Fibroblast of the aortic adventitia (primary cell): ENCODE measurements around the gene PBLD. TPM values are rescaled to one million over a fixed set of nuclear protein-coding genes. Genes with fewer than 3 reads are reported as not detected.

Experiments
- DNase-seq: peaks from one replicate; pipeline ENCODE4 v3.0.0-alpha.2; 2010; ENCODE audit warnings: low read depth
- H3K4me3 ChIP-seq: 2 replicates; pipeline ENCODE4 v1.5.1; 2011; ENCODE audit warnings: low read depth, mild to moderate bottlenecking, control low read depth, low read length, moderate library complexity
- total RNA-seq: library from RNA; depleted of rRNA; stranded (reverse); fragments of >200 nt; gene quantifications from 2 replicates; pipeline ENCODE4 v1.2.3, GENCODE V29; 2012; ENCODE audit warnings: low replicate concordance
- TF ChIP-seq, protein P1 (sequence below): IDR thresholded peaks from 2 replicates; pipeline ENCODE4 v1.5.1; 2011; ENCODE audit warnings: mild to moderate bottlenecking, low read length, control low read depth, inconsistent platforms; ENCODE audit not compliant: insufficient read depth

Gene PBLD
- total RNA-seq, 1 donor, result 6.6 TPM

DNA sequence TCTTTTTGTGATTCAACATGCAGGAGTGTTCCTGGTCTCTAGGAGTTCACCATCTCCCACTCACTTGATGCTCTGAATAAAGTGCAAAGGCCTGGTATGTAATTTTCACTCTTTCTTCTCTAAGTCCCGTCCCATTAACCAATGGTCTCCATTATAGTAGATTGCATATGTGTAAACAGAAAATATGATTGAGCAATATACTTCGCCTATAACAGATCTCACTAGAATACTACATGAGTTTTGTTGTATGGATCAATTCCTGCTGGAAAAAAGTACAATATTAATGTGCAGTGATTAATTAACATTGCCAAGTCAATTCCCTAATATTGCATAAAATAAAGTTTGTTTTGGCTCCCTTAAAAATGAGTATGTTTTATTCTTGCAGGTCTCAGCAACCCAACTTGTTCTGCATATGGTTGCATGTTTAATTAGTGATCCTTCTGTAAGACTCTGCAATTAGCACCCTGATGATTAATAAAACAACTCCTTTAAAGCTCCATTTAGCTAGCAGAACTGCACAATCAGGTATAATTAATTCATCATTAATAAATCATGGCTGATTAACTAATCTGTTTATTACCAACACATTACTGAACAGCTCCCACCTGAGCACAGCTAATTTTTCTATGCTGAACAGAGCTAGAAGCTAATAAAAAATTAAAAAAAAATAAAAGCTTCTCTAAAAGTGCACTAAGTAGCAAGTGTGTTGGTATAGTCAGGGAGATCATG, 63.0 kb downstream of the PBLD start:
- TF ChIP-seq, protein P1, sequence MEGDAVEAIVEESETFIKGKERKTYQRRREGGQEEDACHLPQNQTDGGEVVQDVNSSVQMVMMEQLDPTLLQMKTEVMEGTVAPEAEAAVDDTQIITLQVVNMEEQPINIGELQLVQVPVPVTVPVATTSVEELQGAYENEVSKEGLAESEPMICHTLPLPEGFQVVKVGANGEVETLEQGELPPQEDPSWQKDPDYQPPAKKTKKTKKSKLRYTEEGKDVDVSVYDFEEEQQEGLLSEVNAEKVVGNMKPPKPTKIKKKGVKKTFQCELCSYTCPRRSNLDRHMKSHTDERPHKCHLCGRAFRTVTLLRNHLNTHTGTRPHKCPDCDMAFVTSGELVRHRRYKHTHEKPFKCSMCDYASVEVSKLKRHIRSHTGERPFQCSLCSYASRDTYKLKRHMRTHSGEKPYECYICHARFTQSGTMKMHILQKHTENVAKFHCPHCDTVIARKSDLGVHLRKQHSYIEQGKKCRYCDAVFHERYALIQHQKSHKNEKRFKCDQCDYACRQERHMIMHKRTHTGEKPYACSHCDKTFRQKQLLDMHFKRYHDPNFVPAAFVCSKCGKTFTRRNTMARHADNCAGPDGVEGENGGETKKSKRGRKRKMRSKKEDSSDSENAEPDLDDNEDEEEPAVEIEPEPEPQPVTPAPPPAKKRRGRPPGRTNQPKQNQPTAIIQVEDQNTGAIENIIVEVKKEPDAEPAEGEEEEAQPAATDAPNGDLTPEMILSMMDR, result no peak
- H3K4me3 ChIP-seq, result no peak overlapping the region
- DNase-seq, result no peak

DNA sequence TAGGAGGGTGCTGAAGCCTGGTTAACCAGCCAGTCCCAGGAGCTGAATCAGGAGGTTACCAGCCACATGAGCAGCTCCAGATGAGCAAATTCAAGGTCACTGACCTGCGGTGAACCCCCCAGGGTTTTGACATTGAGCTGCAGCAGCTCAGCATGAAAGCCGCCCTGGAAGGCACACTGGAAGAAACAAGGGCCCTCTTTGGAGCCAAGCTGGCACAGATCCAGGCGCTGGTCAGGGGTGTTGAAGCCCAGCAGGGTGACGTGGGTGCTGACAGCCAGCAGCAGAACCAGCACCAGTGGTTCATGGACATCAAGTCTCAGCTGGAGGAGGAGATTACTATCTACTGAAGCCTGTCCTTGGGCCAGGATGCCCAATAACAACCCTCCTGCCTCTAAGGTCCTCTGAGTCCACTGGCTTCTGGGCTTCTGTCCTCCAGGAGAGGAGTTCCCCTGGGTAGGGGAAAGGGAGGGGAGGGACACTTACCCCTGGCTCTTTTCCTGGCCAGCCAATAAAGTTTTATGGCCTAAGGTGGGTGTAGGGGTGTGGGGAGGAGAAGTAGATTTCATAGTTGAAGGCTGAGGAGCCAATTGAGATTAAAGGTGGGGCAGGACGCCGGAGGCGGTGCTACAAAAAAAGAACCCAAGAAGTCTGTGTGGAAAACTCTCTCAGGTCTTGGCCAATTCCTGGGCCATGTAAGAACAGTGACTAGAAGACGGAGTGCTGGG, 71.4 kb downstream of the PBLD start:
- TF ChIP-seq, protein P1, result no peak
- DNase-seq, result no peak

DNA sequence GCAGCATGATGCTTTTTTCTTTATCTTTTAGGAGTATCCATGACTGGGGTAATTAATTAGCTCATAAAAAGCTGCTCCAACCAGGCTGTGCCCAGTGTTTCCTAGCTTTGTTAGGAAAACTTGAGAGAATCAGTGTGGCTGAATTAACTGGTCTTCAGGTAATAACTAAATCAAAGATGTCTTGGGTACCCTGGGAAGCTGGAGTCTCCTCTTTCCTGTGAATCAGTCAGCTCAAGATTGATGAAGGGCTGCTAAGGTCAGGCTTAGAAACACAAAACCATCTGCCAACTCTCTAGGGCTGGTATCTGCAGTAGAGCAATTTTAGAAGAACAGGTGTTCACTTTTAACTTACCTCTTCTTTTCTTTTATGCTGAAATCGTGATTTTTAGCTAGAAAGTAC, 79.4 kb downstream of the PBLD start:
- DNase-seq, result no peak
- H3K4me3 ChIP-seq, result no peak overlapping the region
- TF ChIP-seq, protein P1, result no peak

More for the DNA sequence above, 71.4 kb downstream of the PBLD start:
- H3K4me3 ChIP-seq, result no peak overlapping the region

DNA sequence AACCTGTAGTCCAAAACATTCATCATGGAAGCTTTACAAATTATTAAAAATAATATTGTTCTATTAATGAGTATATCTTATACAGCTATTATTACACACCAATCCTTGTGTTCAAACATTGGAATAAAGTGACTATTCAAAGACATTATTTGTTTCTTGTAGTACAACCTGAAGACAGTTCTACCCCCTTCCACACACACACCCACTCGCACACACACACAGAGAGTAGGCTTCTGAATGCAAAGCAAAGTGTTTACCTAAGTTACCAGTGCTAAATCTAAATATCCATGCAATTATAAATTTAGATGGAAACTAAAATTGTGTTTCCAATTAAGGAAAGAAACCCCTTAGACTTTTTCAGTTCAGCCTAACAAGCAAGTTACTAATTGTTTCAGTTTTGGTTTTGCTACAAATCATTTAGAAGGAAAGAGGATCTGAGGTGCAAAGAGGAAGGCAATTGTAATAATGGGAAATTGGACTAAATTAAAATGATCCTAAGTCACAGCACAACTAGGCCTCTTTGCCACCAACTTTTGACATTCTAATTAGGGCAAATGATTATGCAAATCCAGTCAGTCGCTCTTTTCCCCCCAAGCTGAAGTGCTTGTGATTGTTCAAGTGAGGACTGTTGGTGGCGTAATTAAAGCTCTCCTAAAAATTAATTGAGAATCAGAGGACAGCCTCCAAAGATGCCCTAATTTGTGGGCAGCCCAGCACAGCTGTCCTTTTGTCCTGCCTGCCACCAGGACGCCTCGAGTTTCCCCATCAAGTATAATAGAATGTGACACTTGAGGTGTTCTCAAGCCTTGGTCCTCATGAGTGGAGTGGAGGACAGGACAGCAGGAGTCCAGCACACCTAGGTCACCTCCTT, 80.9 kb downstream of the PBLD start:
- no peak for DNase-seq
- no peak overlapping the region for H3K4me3 ChIP-seq

DNA sequence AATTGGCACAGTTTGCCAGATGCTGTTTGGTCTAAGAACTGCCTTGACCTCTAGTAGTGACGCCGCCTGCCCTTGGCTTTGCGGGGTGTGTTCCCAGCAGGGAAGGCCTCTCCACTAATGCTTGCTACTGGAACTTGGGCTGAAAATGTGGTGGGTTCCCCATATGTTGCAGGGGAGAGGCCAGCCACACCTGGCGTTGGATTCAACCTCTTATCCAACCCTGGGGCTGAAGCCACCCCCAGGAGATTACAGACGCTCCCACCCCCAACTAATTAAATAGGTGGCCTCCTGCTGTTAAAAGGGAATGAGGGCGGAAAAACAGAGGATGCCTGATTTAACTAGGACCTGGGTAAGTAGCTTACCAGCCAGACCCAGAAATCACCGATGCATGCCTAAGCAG, 81.6 kb downstream of the PBLD start:
- no peak for DNase-seq
- TF ChIP-seq, protein P1, result no peak
- no peak overlapping the region for H3K4me3 ChIP-seq

More for the DNA sequence above, 80.9 kb downstream of the PBLD start:
- TF ChIP-seq, protein P1, result no peak

DNA sequence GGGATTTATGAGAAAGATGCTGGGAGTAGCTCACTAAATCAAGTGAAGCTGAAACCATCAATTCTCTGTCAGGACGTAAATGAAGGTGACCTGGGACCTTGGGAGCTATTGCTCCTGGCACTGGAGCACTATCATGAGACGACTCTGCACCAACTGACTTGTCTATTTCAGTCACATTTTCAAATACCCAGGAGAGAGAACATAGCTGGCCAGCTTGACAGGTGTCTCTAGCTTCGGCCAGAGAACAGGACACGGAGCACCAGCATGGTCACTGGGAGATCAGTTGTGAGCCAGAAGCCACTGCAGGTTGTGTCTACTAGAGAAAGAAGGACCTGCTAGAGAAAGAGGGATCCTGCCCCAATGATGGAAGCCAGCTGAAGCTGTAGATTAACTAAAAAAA, 83.4 kb downstream of the PBLD start:
- TF ChIP-seq, protein P1, result no peak
- no peak overlapping the region for H3K4me3 ChIP-seq
- DNase-seq, result no peak
